Caco-2 (cell line): Measurements from ENCODE around the gene AKIRIN2. TPM values are rescaled to one million over a fixed set of nuclear protein-coding genes. Genes with fewer than 3 reads are reported as not detected.

Source experiments
- BruUV-seq: library from RNA; stranded (reverse); fragments of 400-500 nt; replicated peaks from 2 replicates; lab custom pipeline; 2021; lab: Mats Ljungman, UMichigan
- CTCF ChIA-PET: fragments of 300-600 bp; sonication (Branson Sonifier 250); formaldehyde crosslinking; loops from one replicate; lab custom pipeline; 2022; ENCODE audit warnings: antibody characterized with exemption; lab: Charles Lee
- POLR2A ChIA-PET: fragments of 300-600 bp; sonication (Branson Sonifier 250); formaldehyde crosslinking; loops from one replicate; lab custom pipeline; 2022; ENCODE audit warnings: antibody characterized with exemption; lab: Charles Lee
- DNase-seq, 2 experiments: peaks; one replicate each; pipeline versions ENCODE4 v3.0.0 to v3.0.0-alpha.2; 2020 to 2022
- H3K27me3 ChIP-seq: replicated peaks from 2 replicates; pipeline ENCODE4 v1.6.0; 2011; ENCODE audit warnings: low read length; ENCODE audit not compliant: control insufficient read depth, insufficient read depth
- H3K36me3 ChIP-seq: 2 replicates; pipeline ENCODE4 v1.5.1; 2011; ENCODE audit warnings: low read length; ENCODE audit not compliant: control insufficient read depth, insufficient read depth
- H3K4me1 ChIP-seq: fragments of 250-450 bp; sonication (Bioruptor Pico); 2 replicates; pipeline ENCODE4 v1.5.1; 2020; ENCODE audit warnings: mild to moderate bottlenecking
- H3K4me3 ChIP-seq: 2 replicates; pipeline ENCODE4 v1.5.1; 2011; ENCODE audit warnings: low read depth, mild to moderate bottlenecking, control low read depth, low read length
- H3K9me3 ChIP-seq: fragments of 250-450 bp; sonication (Bioruptor Pico); 2 replicates; pipeline ENCODE4 v1.5.1; 2020; ENCODE audit warnings: mild to moderate bottlenecking, moderate library complexity
- H3K27ac Mint-ChIP-seq: one replicate; pipeline ENCODE4 v1.8.0; 2022; ENCODE audit warnings: mixed read lengths; ENCODE audit not compliant: unreplicated experiment
- H3K27me3 Mint-ChIP-seq: one replicate; pipeline ENCODE4 v1.8.0; 2022; ENCODE audit warnings: mixed read lengths; ENCODE audit not compliant: insufficient read depth, unreplicated experiment
- H3K36me3 Mint-ChIP-seq: one replicate; pipeline ENCODE4 v1.8.0; 2022; ENCODE audit warnings: mild to moderate bottlenecking, mixed read lengths; ENCODE audit not compliant: insufficient read depth, unreplicated experiment
- H3K4me1 Mint-ChIP-seq: one replicate; pipeline ENCODE4 v1.8.0; 2022; ENCODE audit warnings: low read depth, mixed read lengths; ENCODE audit not compliant: unreplicated experiment
- H3K4me3 Mint-ChIP-seq: one replicate; pipeline ENCODE4 v1.8.0; 2022; ENCODE audit warnings: mild to moderate bottlenecking, moderate library complexity, mixed read lengths; ENCODE audit not compliant: unreplicated experiment
- H3K9me3 Mint-ChIP-seq: one replicate; pipeline ENCODE4 v1.8.0; 2022; ENCODE audit warnings: mixed read lengths; ENCODE audit not compliant: unreplicated experiment
- intact Hi-C: fragments of 100-400 bp; cut with micrococcal nuclease; formaldehyde crosslinking; loops from one replicate; pipeline ENCODE4 v1.10.0; 2022; ENCODE audit not compliant: unreplicated experiment
- total RNA-seq: library from RNA; stranded (reverse); gene quantifications from 2 replicates; pipeline ENCODE4 v1.2.3, GENCODE V29; 2022
- TF ChIP-seq, protein P1 (sequence below), 2 experiments: fragments of 200-600 bp in 1 of 2; IDR thresholded peaks; 1 replicate in 1 of 2; 2 replicates in 1 of 2; pipeline versions ENCODE4 v1.5.1 to v1.8.0; 2011 to 2022; ENCODE audit warnings: antibody characterized with exemption in 1 of 2, control low read depth in 1 of 2, inconsistent platforms in 1 of 2, low read depth in 1 of 2, low read length in 1 of 2, mild to moderate bottlenecking in 1 of 2, moderate library complexity in 1 of 2; ENCODE audit not compliant: insufficient read depth in 1 of 2, severe bottlenecking in 1 of 2, unreplicated experiment in 1 of 2

Gene AKIRIN2
- total RNA-seq, 1 experiment from 2014 or later, result 51.3 TPM

DNA sequence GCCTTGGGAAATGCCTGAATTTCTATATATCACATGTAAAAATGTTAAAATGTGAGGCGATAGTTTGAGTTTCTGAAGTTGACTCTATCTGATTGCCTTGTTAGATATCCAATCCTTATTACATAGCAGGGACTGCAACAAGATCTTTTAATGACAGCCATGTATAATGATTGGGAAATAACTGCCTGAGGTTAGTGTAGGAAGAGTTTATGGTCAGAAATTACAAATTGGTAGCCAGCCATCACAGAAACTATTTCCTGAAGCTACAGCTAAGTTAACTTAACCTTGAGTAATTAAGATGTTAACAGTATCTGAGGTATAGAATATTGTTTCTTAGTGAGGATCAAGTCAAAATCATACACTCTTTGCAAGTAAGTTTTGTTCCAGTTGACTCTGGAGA is 41.0 kb downstream of the AKIRIN2 start:
- H3K4me3 ChIP-seq, result no peak overlapping the region
- Mint-ChIP-seq H3K9me3 (no peaks in the 10 kb centered on the region), H3K36me3 (peaks cover 48% of the 10 kb centered on the region), H3K4me3 (no peak overlapping the region), H3K27me3 (no peaks in the 10 kb centered on the region), H3K27ac (no peak overlapping the region), H3K4me1 (no peaks in the 10 kb centered on the region)
- POLR2A ChIA-PET, result no interaction called here
- no TSS peak for BruUV-seq
- DNase-seq, result no peak
- H3K4me1 ChIP-seq, result no peaks in the 10 kb centered on the region
- intact Hi-C loops, result no loop called here
- H3K27me3 ChIP-seq, result no peaks in the 10 kb centered on the region
- peaks cover 1% of the 10 kb centered on the region for H3K36me3 ChIP-seq
- no peaks in the 10 kb centered on the region for H3K9me3 ChIP-seq
- CTCF ChIA-PET, result no interaction called here
- TF ChIP-seq, protein P1, sequence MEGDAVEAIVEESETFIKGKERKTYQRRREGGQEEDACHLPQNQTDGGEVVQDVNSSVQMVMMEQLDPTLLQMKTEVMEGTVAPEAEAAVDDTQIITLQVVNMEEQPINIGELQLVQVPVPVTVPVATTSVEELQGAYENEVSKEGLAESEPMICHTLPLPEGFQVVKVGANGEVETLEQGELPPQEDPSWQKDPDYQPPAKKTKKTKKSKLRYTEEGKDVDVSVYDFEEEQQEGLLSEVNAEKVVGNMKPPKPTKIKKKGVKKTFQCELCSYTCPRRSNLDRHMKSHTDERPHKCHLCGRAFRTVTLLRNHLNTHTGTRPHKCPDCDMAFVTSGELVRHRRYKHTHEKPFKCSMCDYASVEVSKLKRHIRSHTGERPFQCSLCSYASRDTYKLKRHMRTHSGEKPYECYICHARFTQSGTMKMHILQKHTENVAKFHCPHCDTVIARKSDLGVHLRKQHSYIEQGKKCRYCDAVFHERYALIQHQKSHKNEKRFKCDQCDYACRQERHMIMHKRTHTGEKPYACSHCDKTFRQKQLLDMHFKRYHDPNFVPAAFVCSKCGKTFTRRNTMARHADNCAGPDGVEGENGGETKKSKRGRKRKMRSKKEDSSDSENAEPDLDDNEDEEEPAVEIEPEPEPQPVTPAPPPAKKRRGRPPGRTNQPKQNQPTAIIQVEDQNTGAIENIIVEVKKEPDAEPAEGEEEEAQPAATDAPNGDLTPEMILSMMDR (IDR thresholded peaks at IDR 0.05; ENCODE audit: insufficient read depth in 1 of 2, low read depth in 1 of 2, low read length in 1 of 2, severe bottlenecking in 1 of 2, unreplicated experiment in 1 of 2), result no peak

DNA sequence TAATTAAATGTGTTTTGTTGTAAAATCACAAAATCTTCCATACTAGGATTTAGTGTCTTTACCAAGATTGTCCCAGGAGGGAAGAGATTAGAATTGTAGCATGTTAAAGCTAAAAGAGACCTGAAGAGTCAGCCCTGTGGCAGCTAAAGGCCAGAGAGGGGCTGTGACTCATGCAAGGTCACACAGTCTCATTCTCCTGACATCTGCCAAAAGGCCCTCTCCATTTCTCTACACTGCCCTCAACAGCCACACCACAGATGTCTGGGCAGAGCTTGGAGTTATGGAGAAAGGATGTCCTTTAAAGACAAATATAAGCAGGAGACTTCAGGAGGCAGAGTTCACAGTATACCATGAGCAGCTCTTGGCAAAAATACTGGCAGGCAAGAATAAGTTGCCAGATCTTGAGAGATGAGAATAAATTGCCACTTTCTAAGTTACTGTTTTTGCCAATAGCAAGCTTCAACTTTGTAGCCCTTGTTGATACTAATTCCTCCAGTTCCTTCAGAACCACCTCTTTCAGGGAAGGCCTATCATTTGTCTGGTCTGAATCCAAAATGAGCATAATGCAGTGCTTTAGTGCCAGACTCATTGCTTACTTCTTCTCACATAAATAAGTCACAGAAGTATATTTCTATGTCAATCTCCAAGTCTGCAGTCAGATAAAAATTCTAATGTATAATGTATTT is 41.7 kb downstream of the AKIRIN2 start:
- Mint-ChIP-seq H3K27me3 (no peaks in the 10 kb centered on the region), H3K4me3 (no peak overlapping the region), H3K36me3 (peaks cover 48% of the 10 kb centered on the region), H3K27ac (no peak overlapping the region), H3K4me1 (no peaks in the 10 kb centered on the region), H3K9me3 (no peaks in the 10 kb centered on the region)
- DNase-seq, result no peak
- Histone ChIP-seq H3K4me1 (no peaks in the 10 kb centered on the region), H3K9me3 (no peaks in the 10 kb centered on the region), H3K4me3 (no peak overlapping the region), H3K27me3 (no peaks in the 10 kb centered on the region), H3K36me3 (peaks cover 1% of the 10 kb centered on the region)
- POLR2A ChIA-PET, result no interaction called here
- no TSS peak for BruUV-seq
- CTCF ChIA-PET, result no interaction called here
- TF ChIP-seq, protein P1 (IDR thresholded peaks at IDR 0.05; ENCODE audit: insufficient read depth in 1 of 2, low read depth in 1 of 2, low read length in 1 of 2, severe bottlenecking in 1 of 2, unreplicated experiment in 1 of 2), result no peak
- intact Hi-C loops, result no loop called here

DNA sequence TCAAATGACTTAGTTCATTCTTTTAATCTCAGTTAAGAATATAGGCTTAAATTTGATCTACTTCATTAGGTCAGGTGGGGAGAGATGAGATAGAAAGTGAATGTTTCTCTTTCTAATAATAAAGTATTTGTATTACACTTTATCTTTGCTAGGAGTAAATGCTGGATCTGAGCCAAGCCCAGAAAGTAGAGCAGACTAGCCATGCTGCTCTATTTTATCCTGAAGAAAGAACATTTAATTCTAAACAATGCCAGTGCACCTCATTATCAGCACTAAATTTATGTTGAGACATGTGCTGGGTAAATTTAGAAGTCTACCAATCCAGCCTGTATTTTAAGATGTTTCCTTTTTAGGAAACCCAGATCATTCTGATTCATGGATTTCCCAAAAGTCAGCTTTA is 43.5 kb downstream of the AKIRIN2 start:
- no peaks in the 10 kb centered on the region for H3K4me1 Mint-ChIP-seq
- no TSS peak for BruUV-seq
- no peaks in the 10 kb centered on the region for H3K27me3 Mint-ChIP-seq
- POLR2A ChIA-PET, result no interaction called here
- no peak overlapping the region for H3K4me3 ChIP-seq
- TF ChIP-seq, protein P1 (IDR thresholded peaks at IDR 0.05; ENCODE audit: insufficient read depth in 1 of 2, low read depth in 1 of 2, low read length in 1 of 2, severe bottlenecking in 1 of 2, unreplicated experiment in 1 of 2), result no peak
- H3K9me3 ChIP-seq, result no peaks in the 10 kb centered on the region
- no peak overlapping the region for H3K27ac Mint-ChIP-seq
- CTCF ChIA-PET, result no interaction called here
- H3K4me1 ChIP-seq, result no peaks in the 10 kb centered on the region
- intact Hi-C loops, result no loop called here
- DNase-seq, result no peak
- H3K27me3 ChIP-seq, result no peaks in the 10 kb centered on the region
- H3K36me3 ChIP-seq, result peaks cover 1% of the 10 kb centered on the region
- no peak overlapping the region for H3K4me3 Mint-ChIP-seq
- no peaks in the 10 kb centered on the region for H3K9me3 Mint-ChIP-seq
- H3K36me3 Mint-ChIP-seq, result peaks cover 54% of the 10 kb centered on the region
